ENCODE data around the gene PSMA3.
A peak's percentile ranks its signal among the peaks of the same experiment; 100 is the strongest.
"Not testable (repeated sequence)": the region's sequence is repeated elsewhere in the genome, so short reads cannot be mapped to it uniquely, and the experiment has no call there.

Gene PSMA3

GRCh38 chr14:58244556-58245387, at the start of gene PSMA3:
PSMA3 (plus strand) TSS chr14:58244843; CDS start chr14:58244921, 78 bp downstream.
- DNase-seq (ENCODE audit: low read depth in 2 of 2) = peak; percentile 96

GRCh38 chr14:58196198-58196597, 48.4 kb upstream of the PSMA3 start:
- no peak for DNase-seq (ENCODE audit: low read depth in 2 of 2)

GRCh38 chr14:58198086-58198485, 46.6 kb upstream of the PSMA3 start:
- DNase-seq (ENCODE audit: low read depth in 2 of 2) = no peak

- DNase-seq (ENCODE audit: low read depth in 2 of 2) = peak; percentile 80 to 86
Observed at GRCh38 chr14:58199726-58200479, 44.7 kb upstream of the PSMA3 start, which contains the start of gene ACTR10. ACTR10 (plus strand) TSS chr14:58200149; CDS start chr14:58200218, 69 bp downstream.

- DNase-seq (ENCODE audit: low read depth in 2 of 2) = no peak
Observed at GRCh38 chr14:58200480-58200841, 44.2 kb upstream of the PSMA3 start.

- no peak for DNase-seq (ENCODE audit: low read depth in 2 of 2)
Observed at GRCh38 chr14:58200846-58201245, 43.8 kb upstream of the PSMA3 start.

GRCh38 chr14:58213176-58213575, 31.5 kb upstream of the PSMA3 start:
- no peak for DNase-seq (ENCODE audit: low read depth in 2 of 2)

GRCh38 chr14:58215191-58215914, 29.3 kb upstream of the PSMA3 start:
- no peak for DNase-seq (ENCODE audit: low read depth in 2 of 2)

- DNase-seq (ENCODE audit: low read depth in 2 of 2) = no peak
Observed at GRCh38 chr14:58216544-58216943, 28.1 kb upstream of the PSMA3 start.

GRCh38 chr14:58227096-58227819, 17.4 kb upstream of the PSMA3 start:
- DNase-seq (ENCODE audit: low read depth in 2 of 2) = no peak

- no peak for DNase-seq (ENCODE audit: low read depth in 2 of 2)
Observed at GRCh38 chr14:58238252-58239243, 6.1 kb upstream of the PSMA3 start.

GRCh38 chr14:58239244-58240195, 5.1 kb upstream of the PSMA3 start:
- peak; percentile 63 to 66 for DNase-seq (ENCODE audit: low read depth in 2 of 2)

- DNase-seq (ENCODE audit: low read depth in 2 of 2) = no peak
Observed at GRCh38 chr14:58243790-58244555, 670 bp upstream of the PSMA3 start.

- no peak for DNase-seq (ENCODE audit: low read depth in 2 of 2)
Observed at GRCh38 chr14:58245562-58245961, 919 bp downstream of the PSMA3 start.

- DNase-seq (ENCODE audit: low read depth in 2 of 2) = no peak
Observed at GRCh38 chr14:58249611-58250010, 5.0 kb downstream of the PSMA3 start.

GRCh38 chr14:58258156-58258555, 13.5 kb downstream of the PSMA3 start:
- DNase-seq (ENCODE audit: low read depth in 2 of 2) = no peak

GRCh38 chr14:58262005-58262404, 17.4 kb downstream of the PSMA3 start:
- not testable (repeated sequence) for DNase-seq (ENCODE audit: low read depth in 2 of 2)

- DNase-seq (ENCODE audit: low read depth in 2 of 2) = no peak
Observed at GRCh38 chr14:58265401-58265800, 20.8 kb downstream of the PSMA3 start.

Data from stimulated activated CD4-positive, alpha-beta T cell treated with anti-CD3 and anti-CD28 coated beads, Interleukin-15, amount 100 ng/mL, for 48 hours (primary cell).